ENCODE measurements around the gene RGP1.

DNA sequence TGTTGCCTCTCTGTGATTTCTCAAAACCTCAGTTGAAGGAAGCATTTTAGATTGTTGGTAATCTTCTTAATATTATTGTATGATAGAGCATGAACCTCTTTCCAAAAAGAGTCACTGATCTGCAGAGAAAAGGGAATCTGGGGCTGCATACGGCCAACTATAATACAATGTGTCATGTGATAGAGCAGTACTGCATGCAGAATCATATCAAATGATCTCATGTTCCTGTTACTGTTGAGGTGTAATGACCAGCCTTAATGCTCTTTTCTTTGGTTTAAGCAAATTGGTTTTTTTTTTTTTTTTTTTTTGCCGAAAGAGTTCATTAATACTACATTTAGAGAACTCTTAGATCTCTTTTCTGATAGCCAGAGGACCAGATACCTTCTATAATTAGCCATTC is 17.9 kb downstream of the RGP1 start:
- TF ChIP-seq, protein P1, sequence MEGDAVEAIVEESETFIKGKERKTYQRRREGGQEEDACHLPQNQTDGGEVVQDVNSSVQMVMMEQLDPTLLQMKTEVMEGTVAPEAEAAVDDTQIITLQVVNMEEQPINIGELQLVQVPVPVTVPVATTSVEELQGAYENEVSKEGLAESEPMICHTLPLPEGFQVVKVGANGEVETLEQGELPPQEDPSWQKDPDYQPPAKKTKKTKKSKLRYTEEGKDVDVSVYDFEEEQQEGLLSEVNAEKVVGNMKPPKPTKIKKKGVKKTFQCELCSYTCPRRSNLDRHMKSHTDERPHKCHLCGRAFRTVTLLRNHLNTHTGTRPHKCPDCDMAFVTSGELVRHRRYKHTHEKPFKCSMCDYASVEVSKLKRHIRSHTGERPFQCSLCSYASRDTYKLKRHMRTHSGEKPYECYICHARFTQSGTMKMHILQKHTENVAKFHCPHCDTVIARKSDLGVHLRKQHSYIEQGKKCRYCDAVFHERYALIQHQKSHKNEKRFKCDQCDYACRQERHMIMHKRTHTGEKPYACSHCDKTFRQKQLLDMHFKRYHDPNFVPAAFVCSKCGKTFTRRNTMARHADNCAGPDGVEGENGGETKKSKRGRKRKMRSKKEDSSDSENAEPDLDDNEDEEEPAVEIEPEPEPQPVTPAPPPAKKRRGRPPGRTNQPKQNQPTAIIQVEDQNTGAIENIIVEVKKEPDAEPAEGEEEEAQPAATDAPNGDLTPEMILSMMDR (IDR thresholded peaks at IDR 0.05) = no peak
- no peak for TF ChIP-seq EZH2 (IDR thresholded peaks at IDR 0.05)

Measured in neural progenitor cell (in vitro differentiated cells).